Hepatocyte (in vitro differentiated cells): Measurements from ENCODE around the gene ALB. TPM values are rescaled to one million over a fixed set of nuclear protein-coding genes. Genes with fewer than 3 reads are reported as not detected.
"Not testable (repeated sequence)": the region's sequence is repeated elsewhere in the genome, so short reads cannot be mapped to it uniquely, and the experiment has no call there.

Experiments used
- DNase-seq: peaks from one replicate; pipeline ENCODE4 v3.0.0-alpha.2; 2016; ENCODE audit warnings: low spot score
- H2AFZ ChIP-seq: fragments of 200-600 bp; sonication (generic); 2 replicates; pipeline ENCODE4 v1.6.0; 2016; ENCODE audit warnings: antibody characterized with exemption, mild to moderate bottlenecking
- H3K27ac ChIP-seq: fragments of 200-600 bp; sonication (generic); 2 replicates; pipeline ENCODE4 v1.5.1; 2016; ENCODE audit warnings: mild to moderate bottlenecking
- H3K27me3 ChIP-seq: fragments of 200-600 bp; sonication (generic); 2 replicates; pipeline ENCODE4 v1.6.1; 2016
- H3K36me3 ChIP-seq: fragments of 200-600 bp; sonication (generic); replicated peaks from 2 replicates; pipeline ENCODE4 v1.5.1; 2016; ENCODE audit warnings: low read depth; ENCODE audit not compliant: insufficient read depth
- H3K4me1 ChIP-seq: fragments of 200-600 bp; sonication (generic); 2 replicates; pipeline ENCODE4 v1.5.1; 2016; ENCODE audit warnings: mild to moderate bottlenecking, moderate library complexity; ENCODE audit not compliant: insufficient read depth
- H3K4me2 ChIP-seq: fragments of 200-600 bp; sonication (generic); 2 replicates; pipeline ENCODE4 v1.6.0; 2016
- H3K4me3 ChIP-seq: fragments of 200-600 bp; sonication (generic); 2 replicates; pipeline ENCODE4 v1.5.1; 2016; ENCODE audit warnings: mild to moderate bottlenecking
- H3K79me2 ChIP-seq: fragments of 200-600 bp; sonication (generic); 2 replicates; pipeline ENCODE4 v1.6.0; 2017; ENCODE audit warnings: mild to moderate bottlenecking
- H3K9me2 ChIP-seq: fragments of 200-600 bp; sonication (generic); replicated peaks from 2 replicates; pipeline ENCODE4 v1.6.0; 2017; ENCODE audit warnings: mild to moderate bottlenecking; ENCODE audit not compliant: insufficient read depth
- H3K9me3 ChIP-seq: fragments of 200-600 bp; sonication (generic); 2 replicates; pipeline ENCODE4 v1.5.1; 2016; ENCODE audit warnings: low read depth, mild to moderate bottlenecking
- H4K20me1 ChIP-seq: fragments of 200-600 bp; sonication (generic); 2 replicates; pipeline ENCODE4 v1.6.0; 2016; ENCODE audit warnings: mild to moderate bottlenecking; ENCODE audit not compliant: insufficient read depth, poor library complexity, severe bottlenecking
- EZH2 ChIP-seq: fragments of 200-600 bp; sonication (generic); IDR thresholded peaks from 2 replicates; pipeline ENCODE4 v1.6.1; 2016; ENCODE audit warnings: antibody characterized with exemption, mild to moderate bottlenecking, borderline replicate concordance
- EZH2phosphoT487 ChIP-seq: fragments of 200-600 bp; sonication (generic); IDR thresholded peaks from one replicate; pipeline ENCODE4 v1.6.1; 2018; ENCODE audit warnings: antibody characterized with exemption, mild to moderate bottlenecking, low read depth, moderate library complexity; ENCODE audit not compliant: unreplicated experiment, severe bottlenecking
- WGBS: methylation state at CpG from one replicate; pipeline ENCODE4 v1.1.6; 2016; ENCODE audit warnings: low lambda C conversion rate; ENCODE audit errors: missing lambda C conversion rate; 5-methylcytosine and 5-hydroxymethylcytosine counted together
- polyA plus RNA-seq: library from polyadenylated mRNA; unstranded; fragments of >200 nt; fragmentation: Nextera tagmentation; extraction: Ambion mirVana; gene quantifications from 2 replicates; pipeline ENCODE4 v1.2.1, GENCODE V29; 2016
- total RNA-seq: library from RNA; depleted of rRNA; stranded (reverse); fragments of >200 nt; gene quantifications from 2 replicates; pipeline ENCODE4 v1.2.3, GENCODE V29; 2014
- TF ChIP-seq, protein P1 (sequence below): fragments of 200-600 bp; sonication (generic); IDR thresholded peaks from 2 replicates; pipeline ENCODE4 v1.5.1; 2016; ENCODE audit warnings: antibody characterized with exemption, mild to moderate bottlenecking; ENCODE audit not compliant: poor library complexity

ALB gene
- total RNA-seq (25,578 and 26,686 TPM in 2 replicates), polyA plus RNA-seq (7,370 and 11,384 TPM in 2 replicates)

DNA sequence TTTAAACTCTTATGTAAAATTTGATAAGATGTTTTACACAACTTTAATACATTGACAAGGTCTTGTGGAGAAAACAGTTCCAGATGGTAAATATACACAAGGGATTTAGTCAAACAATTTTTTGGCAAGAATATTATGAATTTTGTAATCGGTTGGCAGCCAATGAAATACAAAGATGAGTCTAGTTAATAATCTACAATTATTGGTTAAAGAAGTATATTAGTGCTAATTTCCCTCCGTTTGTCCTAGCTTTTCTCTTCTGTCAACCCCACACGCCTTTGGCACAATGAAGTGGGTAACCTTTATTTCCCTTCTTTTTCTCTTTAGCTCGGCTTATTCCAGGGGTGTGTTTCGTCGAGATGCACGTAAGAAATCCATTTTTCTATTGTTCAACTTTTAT is at the start of gene ALB:
TSS of gene ALB (plus strand) at position 246 of the 400 bp plus-strand sequence. CDS start at position 287, 41 bp downstream.
- Histone ChIP-seq H3K4me2 (no peak within 1 kb of the TSS), H4K20me1 (no peaks in the 10 kb centered on the region), H3K4me3 (no peak within 1 kb of the TSS), H2AFZ (no peak within 1 kb of the TSS), H3K27ac (no peak within 1 kb of the TSS), H3K9me3 (no peaks in the 10 kb centered on the region), H3K4me1 (no peaks in the 10 kb centered on the region), H3K79me2 (no peaks in the 10 kb centered on the region), H3K27me3 (no peaks in the 10 kb centered on the region), H3K36me3 (no peaks in the 10 kb centered on the region), H3K9me2 (no peaks in the 10 kb centered on the region)
- whole genome bisulfite sequencing, result 87% methylated on average over 7 of the region's 7 CpGs
- TF ChIP-seq, protein P1, sequence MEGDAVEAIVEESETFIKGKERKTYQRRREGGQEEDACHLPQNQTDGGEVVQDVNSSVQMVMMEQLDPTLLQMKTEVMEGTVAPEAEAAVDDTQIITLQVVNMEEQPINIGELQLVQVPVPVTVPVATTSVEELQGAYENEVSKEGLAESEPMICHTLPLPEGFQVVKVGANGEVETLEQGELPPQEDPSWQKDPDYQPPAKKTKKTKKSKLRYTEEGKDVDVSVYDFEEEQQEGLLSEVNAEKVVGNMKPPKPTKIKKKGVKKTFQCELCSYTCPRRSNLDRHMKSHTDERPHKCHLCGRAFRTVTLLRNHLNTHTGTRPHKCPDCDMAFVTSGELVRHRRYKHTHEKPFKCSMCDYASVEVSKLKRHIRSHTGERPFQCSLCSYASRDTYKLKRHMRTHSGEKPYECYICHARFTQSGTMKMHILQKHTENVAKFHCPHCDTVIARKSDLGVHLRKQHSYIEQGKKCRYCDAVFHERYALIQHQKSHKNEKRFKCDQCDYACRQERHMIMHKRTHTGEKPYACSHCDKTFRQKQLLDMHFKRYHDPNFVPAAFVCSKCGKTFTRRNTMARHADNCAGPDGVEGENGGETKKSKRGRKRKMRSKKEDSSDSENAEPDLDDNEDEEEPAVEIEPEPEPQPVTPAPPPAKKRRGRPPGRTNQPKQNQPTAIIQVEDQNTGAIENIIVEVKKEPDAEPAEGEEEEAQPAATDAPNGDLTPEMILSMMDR, result no peak
- no peak for DNase-seq

DNA sequence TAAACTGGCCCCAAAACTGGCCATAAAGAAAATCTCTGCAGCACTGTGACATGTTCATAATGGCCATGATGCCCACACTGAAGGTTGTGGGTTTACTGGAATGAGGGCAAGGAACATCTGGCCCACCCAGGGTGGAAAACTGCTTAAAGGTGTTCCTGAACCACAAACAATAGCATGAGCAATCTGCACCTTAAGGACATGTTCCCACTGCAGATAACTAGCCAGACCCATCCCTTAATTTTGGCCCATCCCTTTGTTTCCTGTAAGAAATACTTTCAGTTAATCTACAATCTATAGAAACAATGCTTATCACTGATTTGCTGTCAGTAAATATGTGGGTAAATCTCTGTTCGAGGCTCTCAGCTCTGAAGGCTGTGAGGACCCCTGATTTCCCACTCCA is 46.9 kb upstream of the ALB start:
- 90% methylated on average over 1 of the region's 1 CpG for WGBS
- not testable (repeated sequence) for H3K79me2 ChIP-seq, H3K9me2 ChIP-seq, H3K4me2 ChIP-seq, H3K4me3 ChIP-seq, H3K4me1 ChIP-seq, H3K27me3 ChIP-seq, DNase-seq, H3K36me3 ChIP-seq, H3K27ac ChIP-seq, H2AFZ ChIP-seq, H4K20me1 ChIP-seq, H3K9me3 ChIP-seq

DNA sequence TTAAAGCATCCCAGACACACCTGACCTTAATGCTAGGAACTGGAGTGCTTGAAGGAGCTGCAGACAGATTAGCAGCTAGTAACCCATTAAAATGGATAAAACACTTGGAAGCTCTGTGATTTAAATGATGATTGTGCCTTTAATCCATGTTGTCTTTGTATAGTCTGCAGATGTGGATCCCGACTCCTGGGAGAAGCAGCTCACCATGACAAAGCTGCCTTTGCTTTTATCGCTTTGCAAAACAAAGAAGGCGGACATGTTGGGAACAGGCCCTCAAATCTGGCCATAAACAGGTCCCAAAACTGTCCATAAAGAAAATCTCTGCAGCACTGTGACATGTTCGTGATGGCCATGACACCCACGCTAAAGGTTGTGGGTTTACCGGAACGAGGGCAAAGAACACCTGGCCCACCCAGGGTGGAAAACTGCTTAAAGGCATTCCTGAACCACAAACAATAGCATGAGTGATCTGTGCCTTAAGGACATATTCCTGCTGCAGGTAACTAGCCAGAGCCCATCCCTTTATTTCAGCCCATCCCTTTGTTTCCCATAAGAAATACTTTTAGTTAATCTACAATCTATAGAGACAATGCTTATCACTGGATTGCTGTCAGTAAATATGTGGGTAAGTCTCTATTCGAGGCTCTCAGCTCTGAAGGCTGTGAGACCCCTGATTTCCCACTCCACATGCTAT is 34.4 kb upstream of the ALB start:
- not testable (repeated sequence) for H3K4me3 ChIP-seq, H3K9me3 ChIP-seq, H2AFZ ChIP-seq, DNase-seq, H3K79me2 ChIP-seq, H3K4me1 ChIP-seq, H3K4me2 ChIP-seq, H3K9me2 ChIP-seq, H3K27ac ChIP-seq, H3K27me3 ChIP-seq, H3K36me3 ChIP-seq, H4K20me1 ChIP-seq
- 88% methylated on average over 8 of the region's 8 CpGs for WGBS

DNA sequence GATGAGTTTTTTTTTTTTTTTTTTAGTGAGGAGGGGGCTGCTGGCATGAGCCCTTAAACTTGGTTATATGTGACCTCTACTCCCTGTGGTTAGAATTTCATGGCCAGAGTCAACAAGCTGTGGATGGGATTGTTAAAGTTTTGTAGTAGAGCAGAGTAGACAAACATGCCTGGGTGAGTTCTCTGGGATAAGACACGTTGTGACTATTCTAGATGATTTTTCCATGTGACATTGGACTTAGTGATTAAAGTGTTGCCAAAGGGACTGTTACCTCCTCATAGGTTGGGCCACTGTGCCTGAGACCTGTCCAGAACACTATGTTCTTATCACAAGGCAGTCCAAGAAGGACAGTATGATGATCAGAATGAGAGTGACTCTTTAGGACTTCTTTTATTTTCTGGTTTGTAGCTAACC is 28.8 kb upstream of the ALB start:
- peak overlapping the region; percentile 62 for H3K27ac ChIP-seq

More for the DNA sequence above, 28.8 kb upstream of the ALB start:
- WGBS, result 55% methylated on average over 1 of the region's 1 CpG
- H3K9me3 ChIP-seq, result no peaks in the 10 kb centered on the region
- no peak overlapping the region for H2AFZ ChIP-seq
- no peak overlapping the region for H3K4me2 ChIP-seq
- DNase-seq, result peak; percentile 19
- no peaks in the 10 kb centered on the region for H4K20me1 ChIP-seq
- H3K4me1 ChIP-seq, result no peaks in the 10 kb centered on the region
- no peaks in the 10 kb centered on the region for H3K36me3 ChIP-seq
- no peaks in the 10 kb centered on the region for H3K27me3 ChIP-seq
- H3K4me3 ChIP-seq, result no peak overlapping the region
- H3K9me2 ChIP-seq, result no peaks in the 10 kb centered on the region
- no peaks in the 10 kb centered on the region for H3K79me2 ChIP-seq
- TF ChIP-seq, protein P1, result no peak
- TF ChIP-seq EZH2phosphoT487 (no peak), EZH2 (no peak)
